ENCODE data around the gene SCUBE3.

Gene SCUBE3

DNA sequence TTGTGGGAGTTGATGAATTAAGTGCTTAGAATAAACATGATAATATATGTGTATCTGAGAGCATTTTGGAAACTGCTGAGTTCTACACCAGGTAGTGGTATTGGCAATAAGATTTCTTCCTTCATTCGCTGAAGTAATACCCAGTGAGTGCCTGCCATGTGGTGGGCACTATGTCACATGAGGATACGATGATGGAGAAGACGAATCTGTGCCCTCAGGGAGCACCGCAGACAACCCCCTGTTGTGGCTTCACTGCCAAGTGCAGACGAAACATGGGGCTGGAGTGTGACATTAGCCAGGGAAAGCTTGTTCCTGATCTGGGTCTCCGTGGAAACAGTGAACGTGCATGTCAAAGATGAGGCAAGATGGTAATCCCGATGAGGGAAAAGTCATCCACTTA lies 53.7 kb downstream of the SCUBE3 start:
- H3K36me3 ChIP-seq (ENCODE audit: insufficient read depth, low read length): no peaks in the 10 kb centered on the region

DNA sequence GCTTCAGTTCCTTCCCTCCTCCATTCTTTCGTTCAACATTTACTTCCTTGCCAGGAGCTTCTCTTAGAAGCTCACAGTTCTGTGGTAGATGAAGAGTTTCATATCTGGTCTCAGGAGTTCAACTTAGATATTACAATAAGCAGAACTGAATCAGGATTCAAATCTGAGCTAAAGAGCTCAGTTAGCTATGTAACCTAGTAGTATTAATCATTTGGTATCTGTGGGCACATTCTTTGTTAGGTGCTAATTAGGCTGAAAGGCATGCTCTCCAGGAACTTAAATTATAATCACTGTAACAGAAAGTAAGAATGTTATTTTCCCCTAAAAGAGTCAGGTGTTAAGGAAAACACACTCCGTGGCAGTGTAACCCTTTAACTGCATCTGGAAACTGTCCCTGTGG lies 54.1 kb downstream of the SCUBE3 start:
- H3K4me1 ChIP-seq (ENCODE audit: insufficient read depth, low read length): no peaks in the 10 kb centered on the region
- H3K9me3 ChIP-seq (ENCODE audit: control insufficient read depth, insufficient read depth, low read length): no peaks in the 10 kb centered on the region
- H3K9ac ChIP-seq (ENCODE audit: low read depth, low read length): no peak overlapping the region
- no peaks in the 10 kb centered on the region for H3K36me3 ChIP-seq (ENCODE audit: insufficient read depth, low read length)

More for the DNA sequence above, 53.7 kb downstream of the SCUBE3 start:
- no peaks in the 10 kb centered on the region for H3K9me3 ChIP-seq (ENCODE audit: control insufficient read depth, insufficient read depth, low read length)
- H3K9ac ChIP-seq (ENCODE audit: low read depth, low read length): no peak overlapping the region
- H3K4me1 ChIP-seq (ENCODE audit: insufficient read depth, low read length): no peaks in the 10 kb centered on the region

GRCh38 chr6:35272005-35272404 lies 58.2 kb downstream of the SCUBE3 start:
- no peak overlapping the region for H3K9ac ChIP-seq (ENCODE audit: low read depth, low read length)
- no peaks in the 10 kb centered on the region for H3K4me1 ChIP-seq (ENCODE audit: insufficient read depth, low read length)

GRCh38 chr6:35273822-35274559 lies 60.2 kb downstream of the SCUBE3 start:
- H3K9ac ChIP-seq (ENCODE audit: low read depth, low read length): no peak overlapping the region
- H3K36me3 ChIP-seq (ENCODE audit: insufficient read depth, low read length): no peaks in the 10 kb centered on the region
- no peaks in the 10 kb centered on the region for H3K4me1 ChIP-seq (ENCODE audit: insufficient read depth, low read length)
- H3K9me3 ChIP-seq (ENCODE audit: control insufficient read depth, insufficient read depth, low read length): no peaks in the 10 kb centered on the region

More at GRCh38 chr6:35272005-35272404, 58.2 kb downstream of the SCUBE3 start:
- H3K36me3 ChIP-seq (ENCODE audit: insufficient read depth, low read length): no peaks in the 10 kb centered on the region
- H3K9me3 ChIP-seq (ENCODE audit: control insufficient read depth, insufficient read depth, low read length): no peaks in the 10 kb centered on the region

GRCh38 chr6:35275744-35276260 lies 62.0 kb downstream of the SCUBE3 start:
- no peak overlapping the region for H3K9ac ChIP-seq (ENCODE audit: low read depth, low read length)
- H3K9me3 ChIP-seq (ENCODE audit: control insufficient read depth, insufficient read depth, low read length): no peaks in the 10 kb centered on the region
- no peaks in the 10 kb centered on the region for H3K36me3 ChIP-seq (ENCODE audit: insufficient read depth, low read length)
- H3K4me1 ChIP-seq (ENCODE audit: insufficient read depth, low read length): no peaks in the 10 kb centered on the region

- no peaks in the 10 kb centered on the region for H3K9me3 ChIP-seq (ENCODE audit: control insufficient read depth, insufficient read depth, low read length)
Measured at GRCh38 chr6:35278708-35279107, 65.0 kb downstream of the SCUBE3 start.

DNA sequence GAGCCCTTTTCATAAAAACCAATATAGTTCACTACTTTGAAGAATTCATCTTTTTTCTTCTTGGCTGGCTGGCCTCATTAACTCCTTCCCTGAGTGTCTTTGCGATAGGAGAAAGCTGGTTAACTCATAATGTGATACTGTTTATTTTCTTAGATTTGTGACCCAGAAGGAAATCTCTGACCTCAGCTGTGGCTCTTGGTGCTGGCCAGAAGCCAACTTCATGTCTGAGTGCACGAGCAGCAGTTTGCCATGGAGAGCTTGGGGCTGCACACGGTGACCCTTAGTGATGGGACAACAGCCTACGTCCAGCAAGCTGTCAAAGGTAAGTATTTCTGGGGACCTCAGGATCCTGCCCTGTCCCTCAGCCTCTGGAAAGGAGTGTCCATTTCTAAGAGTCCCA lies 67.1 kb downstream of the SCUBE3 start:
- H3K4me1 ChIP-seq (ENCODE audit: insufficient read depth, low read length): no peaks in the 10 kb centered on the region
- no peaks in the 10 kb centered on the region for H3K36me3 ChIP-seq (ENCODE audit: insufficient read depth, low read length)
- no peak overlapping the region for H3K9ac ChIP-seq (ENCODE audit: low read depth, low read length)
- no peaks in the 10 kb centered on the region for H3K9me3 ChIP-seq (ENCODE audit: control insufficient read depth, insufficient read depth, low read length)

More at GRCh38 chr6:35278708-35279107, 65.0 kb downstream of the SCUBE3 start:
- Histone ChIP-seq H3K36me3 (ENCODE audit: insufficient read depth, low read length) (no peaks in the 10 kb centered on the region), H3K4me1 (ENCODE audit: insufficient read depth, low read length) (no peaks in the 10 kb centered on the region), H3K9ac (ENCODE audit: low read depth, low read length) (no peak overlapping the region)

DNA sequence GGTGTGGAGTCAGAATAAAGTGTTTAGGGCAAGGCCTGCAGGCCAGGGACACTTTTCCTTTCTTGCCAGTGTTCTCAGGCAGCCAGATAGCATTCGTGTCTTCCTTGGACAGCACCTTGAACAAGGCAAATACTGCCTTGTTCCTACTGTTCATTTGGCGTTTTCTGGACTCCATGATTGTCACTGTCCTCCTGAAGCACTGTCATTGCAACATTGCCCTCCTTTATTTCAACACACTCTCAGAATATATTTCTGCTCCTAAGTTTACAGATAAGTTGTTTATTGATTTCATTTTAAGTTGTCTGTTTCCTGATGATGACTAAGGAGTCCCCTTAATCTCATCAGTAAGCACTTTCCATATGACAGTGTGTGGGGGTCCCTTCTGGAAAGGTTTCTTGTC lies 68.7 kb downstream of the SCUBE3 start:
- Histone ChIP-seq H3K36me3 (ENCODE audit: insufficient read depth, low read length) (no peaks in the 10 kb centered on the region), H3K4me1 (ENCODE audit: insufficient read depth, low read length) (no peaks in the 10 kb centered on the region), H3K9ac (ENCODE audit: low read depth, low read length) (no peak overlapping the region), H3K9me3 (ENCODE audit: control insufficient read depth, insufficient read depth, low read length) (no peaks in the 10 kb centered on the region)

DNA sequence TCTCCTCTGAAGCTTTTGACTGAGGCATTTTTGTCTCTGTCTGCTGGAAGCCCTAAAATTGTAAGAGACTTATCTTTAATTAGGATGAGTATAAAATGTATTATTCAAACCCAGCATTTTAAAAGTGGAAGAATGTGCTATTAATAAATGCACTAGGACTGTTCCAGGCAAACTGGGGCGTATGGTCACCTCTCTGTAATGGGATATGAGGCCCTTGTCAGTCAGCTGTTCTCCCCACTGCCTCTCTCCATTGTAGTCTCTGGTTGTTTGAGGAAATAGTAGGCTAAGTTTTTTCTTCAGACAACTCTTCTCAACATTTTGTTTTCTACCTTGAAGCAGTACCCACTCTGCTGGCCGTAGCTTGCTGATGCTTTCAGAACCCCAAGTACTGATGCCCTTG lies 69.6 kb downstream of the SCUBE3 start:
- H3K9me3 ChIP-seq (ENCODE audit: control insufficient read depth, insufficient read depth, low read length): no peaks in the 10 kb centered on the region
- no peaks in the 10 kb centered on the region for H3K4me1 ChIP-seq (ENCODE audit: insufficient read depth, low read length)
- H3K9ac ChIP-seq (ENCODE audit: low read depth, low read length): no peak overlapping the region
- H3K36me3 ChIP-seq (ENCODE audit: insufficient read depth, low read length): no peaks in the 10 kb centered on the region

DNA sequence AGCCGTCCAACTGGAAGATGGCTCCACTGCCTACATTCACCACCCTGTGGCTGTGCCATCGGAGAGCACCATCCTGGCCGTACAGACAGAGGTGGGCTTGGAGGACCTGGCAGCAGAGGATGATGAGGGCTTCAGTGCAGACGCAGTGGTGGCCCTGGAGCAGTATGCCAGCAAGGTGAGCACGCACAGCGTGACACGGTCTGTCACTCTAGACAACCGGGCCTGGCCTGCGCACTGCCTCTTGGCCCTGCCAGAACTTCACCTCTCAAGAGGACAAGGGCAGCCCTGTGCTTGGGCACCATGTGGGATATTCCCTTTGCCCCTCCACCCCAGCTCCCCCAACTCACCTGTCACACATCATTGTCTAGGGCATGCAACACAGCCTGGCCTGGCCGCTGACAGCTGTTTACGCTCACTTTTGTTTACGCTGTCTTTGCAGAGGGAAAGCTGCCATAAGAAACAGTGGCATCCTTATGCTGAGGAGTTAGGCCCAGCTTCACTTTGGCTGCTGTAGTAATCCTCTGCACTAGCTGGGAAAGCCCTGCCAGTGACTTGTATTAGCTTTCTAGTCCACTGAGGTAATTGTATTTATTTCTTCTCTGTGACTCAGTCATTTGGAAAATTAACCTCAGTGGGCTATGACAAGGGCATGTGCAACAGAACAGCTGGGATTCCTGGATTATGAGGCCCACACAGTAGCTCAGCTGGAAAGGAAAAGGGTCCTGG lies 74.1 kb downstream of the SCUBE3 start:
- H3K4me1 ChIP-seq (ENCODE audit: insufficient read depth, low read length): no peaks in the 10 kb centered on the region
- no peaks in the 10 kb centered on the region; the same call in 1 of the 2 replicates for H3K36me3 ChIP-seq (ENCODE audit: insufficient read depth, low read length)
- H3K9me3 ChIP-seq (ENCODE audit: control insufficient read depth, insufficient read depth, low read length): no peaks in the 10 kb centered on the region
- no peak overlapping the region for H3K9ac ChIP-seq (ENCODE audit: low read depth, low read length)

GRCh38 chr6:35288834-35289233 lies 75.1 kb downstream of the SCUBE3 start:
- Histone ChIP-seq H3K36me3 (ENCODE audit: insufficient read depth, low read length) (no peaks in the 10 kb centered on the region; the same call in 1 of the 2 replicates), H3K9me3 (ENCODE audit: control insufficient read depth, insufficient read depth, low read length) (no peaks in the 10 kb centered on the region), H3K4me1 (ENCODE audit: insufficient read depth, low read length) (no peaks in the 10 kb centered on the region), H3K9ac (ENCODE audit: low read depth, low read length) (no peak overlapping the region)

GRCh38 chr6:35291491-35291890 lies 77.7 kb downstream of the SCUBE3 start:
- Histone ChIP-seq H3K36me3 (ENCODE audit: insufficient read depth, low read length) (no peaks in the 10 kb centered on the region; the same call in 1 of the 2 replicates), H3K9me3 (ENCODE audit: control insufficient read depth, insufficient read depth, low read length) (no peaks in the 10 kb centered on the region), H3K9ac (ENCODE audit: low read depth, low read length) (no peak overlapping the region), H3K4me1 (ENCODE audit: insufficient read depth, low read length) (no peaks in the 10 kb centered on the region)

DNA sequence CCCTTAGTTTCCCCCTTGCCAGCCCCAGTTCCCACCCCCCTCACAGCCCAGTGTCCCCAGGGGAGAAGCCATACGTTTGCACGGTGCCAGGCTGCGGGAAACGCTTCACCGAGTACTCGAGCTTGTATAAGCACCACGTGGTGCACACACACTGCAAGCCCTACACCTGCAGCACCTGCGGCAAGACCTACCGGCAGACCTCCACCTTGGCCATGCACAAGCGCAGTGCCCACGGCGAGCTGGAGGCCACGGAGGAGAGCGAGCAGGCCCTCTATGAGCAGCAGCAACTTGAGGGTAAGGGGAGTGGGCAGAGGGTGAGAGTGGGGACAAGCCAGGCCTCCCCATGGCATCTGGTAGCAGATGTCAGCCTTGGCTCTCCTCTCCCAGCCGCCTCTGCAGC lies 78.7 kb downstream of the SCUBE3 start:
- Histone ChIP-seq H3K4me1 (ENCODE audit: insufficient read depth, low read length) (0 out of 2 replicates have a peak, but pooled peaks cover 4% of the 10 kb centered on the region), H3K9me3 (ENCODE audit: control insufficient read depth, insufficient read depth, low read length) (no peaks in the 10 kb centered on the region), H3K36me3 (ENCODE audit: insufficient read depth, low read length) (no peaks in the 10 kb centered on the region; the same call in 1 of the 2 replicates), H3K9ac (ENCODE audit: low read depth, low read length) (no peak overlapping the region)

DNA sequence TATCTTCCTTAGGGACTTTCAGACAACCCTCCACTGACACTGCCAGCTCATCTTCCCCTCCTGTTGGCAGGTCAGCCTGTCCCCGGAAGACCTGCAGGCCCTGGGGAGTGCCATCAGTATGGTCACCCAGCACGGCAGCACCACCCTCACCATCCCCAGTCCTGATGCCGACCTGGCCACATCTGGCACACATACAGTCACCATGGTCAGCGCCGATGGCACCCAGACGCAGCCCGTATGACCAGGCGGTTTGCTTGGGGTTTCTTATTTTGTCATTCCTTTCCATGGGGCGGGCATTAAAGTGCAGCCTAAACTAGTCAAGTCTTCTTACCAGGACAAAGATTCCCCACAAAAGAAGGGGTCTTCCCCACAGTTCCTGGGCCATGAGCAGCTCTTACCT lies 79.9 kb downstream of the SCUBE3 start:
- Histone ChIP-seq H3K9me3 (ENCODE audit: control insufficient read depth, insufficient read depth, low read length) (no peaks in the 10 kb centered on the region), H3K9ac (ENCODE audit: low read depth, low read length) (no peak overlapping the region), H3K4me1 (ENCODE audit: insufficient read depth, low read length) (peaks cover 11% of the 10 kb centered on the region), H3K36me3 (ENCODE audit: insufficient read depth, low read length) (no peaks in the 10 kb centered on the region; the same call in 1 of the 2 replicates)

Data from ES-I3 (cell line).